Ascending aorta (tissue), 2 donors: ENCODE data around the gene SLC27A4. TPM values are rescaled to one million over a fixed set of nuclear protein-coding genes. Genes with fewer than 3 reads are reported as not detected.

Experiments
- DNase-seq, 2 donors: peaks; one replicate each; pipeline ENCODE4 v3.0.0-alpha.2; 2019; ENCODE audit warnings: low spot score in 2 of 2
- H3K27ac ChIP-seq, 2 donors: fragments of 200-600 bp; sonication (generic); one replicate each; pipeline ENCODE4 v1.5.1; 2016 to 2017; ENCODE audit warnings: mild to moderate bottlenecking in 1 of 2
- H3K27me3 ChIP-seq: fragments of 200-600 bp; sonication (generic); one replicate; pipeline ENCODE4 v1.5.1; 2017
- H3K36me3 ChIP-seq, 2 donors: fragments of 200-600 bp; sonication (generic); one replicate each; pipeline ENCODE4 v1.5.1; 2016
- H3K4me1 ChIP-seq, 2 donors: fragments of 200-600 bp; sonication (generic); one replicate each; pipeline ENCODE4 v1.5.1; 2016 to 2017; ENCODE audit warnings: mild to moderate bottlenecking in 1 of 2
- H3K4me3 ChIP-seq, 2 donors: fragments of 200-600 bp; sonication (generic); one replicate each; pipeline ENCODE4 v1.5.1; 2016 to 2017; ENCODE audit warnings: mild to moderate bottlenecking in 1 of 2
- H3K9me3 ChIP-seq, 2 donors: fragments of 200-600 bp; sonication (generic); one replicate each; pipeline ENCODE4 v1.5.1; 2016
- intact Hi-C: fragments of 100-400 bp; cut with DNase I; formaldehyde crosslinking; loops from one replicate; pipeline ENCODE4 v1.15.1; 2023
- total RNA-seq: library from RNA; depleted of rRNA; stranded (reverse); fragments of >200 nt; gene quantifications from one replicate; pipeline ENCODE4 v1.1.0, GENCODE V29; 2016
- TF ChIP-seq, protein P1 (sequence below), 3 experiments: fragments of 200-600 bp in 2 of 3; fragments of 450-650 bp in 1 of 3; sonication (generic) in 2 of 3; IDR thresholded peaks; one replicate each; pipeline ENCODE4 v1.5.1; 2016 to 2019; ENCODE audit warnings: antibody characterized with exemption in 3 of 3, mild to moderate bottlenecking in 1 of 3, moderate library complexity in 1 of 3

SLC27A4 gene
- total RNA-seq, 1 donor from 2014 or later, result 16.6 TPM

DNA sequence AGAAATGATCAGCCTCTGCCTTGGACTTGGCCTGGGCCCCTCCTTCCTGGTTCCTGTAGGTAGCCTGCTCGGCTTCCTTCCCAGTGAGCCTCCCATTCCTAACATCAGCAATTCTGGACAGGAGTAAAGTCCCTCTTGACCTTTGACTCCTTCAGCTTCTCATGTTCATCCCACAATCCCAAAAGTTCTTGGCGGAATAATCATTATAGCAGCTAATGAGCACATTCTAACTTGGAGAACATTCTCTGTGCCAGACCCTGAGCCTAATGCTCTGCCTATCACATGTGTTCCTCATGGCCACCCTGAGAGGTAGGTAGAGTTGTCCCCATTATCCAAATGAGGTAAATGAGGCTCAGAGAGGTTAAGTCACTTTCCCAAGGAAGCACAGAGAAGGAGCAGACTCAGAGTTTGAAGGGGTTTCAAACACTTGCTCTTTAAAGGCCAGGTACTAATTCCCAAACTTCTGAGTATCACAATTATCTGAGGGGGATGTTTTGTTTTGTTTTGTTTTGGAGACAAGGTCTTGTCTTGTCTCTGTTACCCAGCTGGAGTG is 43.0 kb upstream of the SLC27A4 start:
- no peaks in the 10 kb centered on the region for H3K9me3 ChIP-seq
- intact Hi-C loops, result no loop called here
- TF ChIP-seq, protein P1, sequence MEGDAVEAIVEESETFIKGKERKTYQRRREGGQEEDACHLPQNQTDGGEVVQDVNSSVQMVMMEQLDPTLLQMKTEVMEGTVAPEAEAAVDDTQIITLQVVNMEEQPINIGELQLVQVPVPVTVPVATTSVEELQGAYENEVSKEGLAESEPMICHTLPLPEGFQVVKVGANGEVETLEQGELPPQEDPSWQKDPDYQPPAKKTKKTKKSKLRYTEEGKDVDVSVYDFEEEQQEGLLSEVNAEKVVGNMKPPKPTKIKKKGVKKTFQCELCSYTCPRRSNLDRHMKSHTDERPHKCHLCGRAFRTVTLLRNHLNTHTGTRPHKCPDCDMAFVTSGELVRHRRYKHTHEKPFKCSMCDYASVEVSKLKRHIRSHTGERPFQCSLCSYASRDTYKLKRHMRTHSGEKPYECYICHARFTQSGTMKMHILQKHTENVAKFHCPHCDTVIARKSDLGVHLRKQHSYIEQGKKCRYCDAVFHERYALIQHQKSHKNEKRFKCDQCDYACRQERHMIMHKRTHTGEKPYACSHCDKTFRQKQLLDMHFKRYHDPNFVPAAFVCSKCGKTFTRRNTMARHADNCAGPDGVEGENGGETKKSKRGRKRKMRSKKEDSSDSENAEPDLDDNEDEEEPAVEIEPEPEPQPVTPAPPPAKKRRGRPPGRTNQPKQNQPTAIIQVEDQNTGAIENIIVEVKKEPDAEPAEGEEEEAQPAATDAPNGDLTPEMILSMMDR (IDR thresholded peaks at IDR 0.05), result no peak
- H3K36me3 ChIP-seq, result no peaks in the 10 kb centered on the region
- H3K4me3 ChIP-seq, result no peak overlapping the region
- no peaks in the 10 kb centered on the region for H3K27me3 ChIP-seq
- H3K27ac ChIP-seq, result no peak overlapping the region
- no peaks in the 10 kb centered on the region for H3K4me1 ChIP-seq
- no peak for DNase-seq

DNA sequence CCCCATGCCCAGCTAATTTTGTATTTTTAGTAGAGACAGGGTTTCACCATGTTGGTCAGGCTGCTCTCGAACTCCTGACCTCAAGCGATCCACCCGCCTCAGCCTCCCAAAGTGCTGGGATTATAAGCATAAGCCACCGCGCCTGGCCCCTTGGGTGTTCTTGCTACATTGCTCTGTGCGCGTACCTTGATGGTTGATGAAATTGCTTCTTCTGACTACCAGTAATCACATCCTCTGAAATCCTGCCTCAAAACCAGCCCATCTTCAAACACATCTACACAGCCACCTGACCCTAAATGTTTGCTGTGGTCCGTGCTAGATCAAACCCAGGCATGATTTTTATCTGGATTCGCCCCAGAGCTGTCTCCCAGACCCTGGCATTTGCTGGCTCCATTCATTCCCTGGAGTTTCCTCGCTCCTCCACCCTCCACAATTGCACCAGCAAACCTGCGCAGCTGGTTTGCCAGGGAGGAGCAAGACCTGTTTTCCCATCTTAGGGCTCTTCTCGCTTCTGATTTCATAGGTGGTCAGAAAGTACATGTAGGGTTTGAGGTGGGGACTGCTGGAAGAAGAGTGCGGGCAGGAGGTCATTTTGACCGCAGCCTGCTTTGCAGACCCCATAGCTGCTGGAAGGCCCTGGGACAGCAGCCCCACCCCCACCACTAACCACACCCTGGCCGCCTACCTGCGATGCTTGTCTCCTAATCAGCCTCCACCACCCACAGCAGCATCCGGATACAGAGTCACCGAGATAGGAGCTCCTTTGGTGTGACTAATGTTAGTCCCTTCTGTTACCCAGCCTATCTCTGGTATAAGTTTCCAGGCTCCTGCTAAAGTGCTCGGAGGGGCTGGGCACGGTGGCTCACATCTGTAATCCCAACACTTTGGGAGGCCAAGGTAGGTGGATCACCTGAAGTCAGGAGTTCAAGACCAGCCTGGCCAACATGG is 41.5 kb upstream of the SLC27A4 start:
- no peaks in the 10 kb centered on the region for H3K4me1 ChIP-seq
- TF ChIP-seq, protein P1 (IDR thresholded peaks at IDR 0.05), result no peak
- H3K36me3 ChIP-seq, result no peaks in the 10 kb centered on the region
- no peaks in the 10 kb centered on the region for H3K27me3 ChIP-seq
- intact Hi-C loops, result no loop called here
- no peak overlapping the region for H3K4me3 ChIP-seq
- no peak for DNase-seq
- no peaks in the 10 kb centered on the region for H3K9me3 ChIP-seq
- H3K27ac ChIP-seq, result no peak overlapping the region

DNA sequence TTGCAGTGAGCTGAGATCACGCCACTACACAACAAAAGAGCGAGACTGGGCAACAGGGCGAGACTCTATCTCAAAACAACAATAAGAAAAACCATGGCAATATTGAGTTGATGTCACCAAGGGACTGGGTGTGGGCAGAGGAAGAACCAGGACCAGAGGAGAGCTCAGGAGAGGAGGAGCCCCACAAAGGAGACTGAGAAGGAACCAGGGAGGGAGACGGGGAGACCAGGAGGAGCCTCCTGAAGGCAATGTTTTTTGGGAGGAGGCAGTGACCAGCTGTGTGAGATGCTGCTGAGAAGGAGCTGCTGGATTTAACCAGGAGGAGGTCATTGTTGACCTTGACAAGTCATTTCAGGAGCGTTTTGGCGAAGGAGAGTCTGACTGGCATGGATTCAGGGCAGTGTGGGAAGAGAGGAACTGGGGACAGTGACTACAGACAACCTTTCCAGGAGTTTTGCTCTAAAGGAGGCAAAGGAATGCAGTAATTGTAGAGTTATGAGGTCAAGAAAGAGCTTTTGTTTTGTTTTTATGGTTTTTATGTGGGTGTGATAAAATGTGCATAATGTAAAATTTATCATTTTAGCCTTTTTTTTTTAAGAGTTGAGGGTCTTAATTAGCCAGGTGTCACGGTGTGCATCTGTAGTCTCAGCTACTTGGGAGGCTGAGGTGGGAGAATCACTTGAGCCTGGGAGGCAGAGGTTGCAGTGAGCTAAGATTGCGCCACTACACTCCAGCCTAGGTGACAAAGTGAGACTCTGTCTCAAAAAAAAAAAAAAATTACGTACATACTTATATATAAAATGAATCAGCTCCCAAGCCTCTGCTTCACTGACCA is 36.0 kb upstream of the SLC27A4 start:
- no peaks in the 10 kb centered on the region for H3K4me1 ChIP-seq
- intact Hi-C loops, result no loop called here
- TF ChIP-seq, protein P1 (IDR thresholded peaks at IDR 0.05), result no peak
- no peak for DNase-seq
- H3K27me3 ChIP-seq, result no peaks in the 10 kb centered on the region
- H3K36me3 ChIP-seq, result peaks cover 4 to 14% of the 10 kb centered on the region in 2 donors
- no peak overlapping the region for H3K4me3 ChIP-seq
- no peak overlapping the region for H3K27ac ChIP-seq
- H3K9me3 ChIP-seq, result no peaks in the 10 kb centered on the region

DNA sequence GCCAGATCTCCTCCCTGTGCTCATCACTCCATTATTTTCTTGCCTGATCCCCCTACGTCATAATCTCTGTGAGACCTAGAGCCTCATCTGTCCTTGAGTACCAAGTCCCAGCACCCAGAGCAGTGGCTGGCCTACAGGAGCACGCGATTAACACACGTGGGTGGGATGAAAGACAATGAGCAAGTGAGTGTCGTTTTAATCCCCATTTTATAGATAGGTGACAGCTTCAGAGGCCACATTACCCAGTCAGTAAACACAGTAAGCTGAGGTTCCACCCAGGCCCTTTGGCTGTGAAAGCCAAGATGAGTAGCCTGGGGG is 35.4 kb upstream of the SLC27A4 start:
- TF ChIP-seq, protein P1 (IDR thresholded peaks at IDR 0.05), result no peak
- no peak for DNase-seq
- Histone ChIP-seq H3K9me3 (no peaks in the 10 kb centered on the region), H3K4me1 (no peaks in the 10 kb centered on the region), H3K36me3 (peaks cover 10 to 20% of the 10 kb centered on the region in 2 donors), H3K27ac (no peak overlapping the region), H3K27me3 (no peaks in the 10 kb centered on the region), H3K4me3 (no peak overlapping the region)
- intact Hi-C loops, result no loop called here

DNA sequence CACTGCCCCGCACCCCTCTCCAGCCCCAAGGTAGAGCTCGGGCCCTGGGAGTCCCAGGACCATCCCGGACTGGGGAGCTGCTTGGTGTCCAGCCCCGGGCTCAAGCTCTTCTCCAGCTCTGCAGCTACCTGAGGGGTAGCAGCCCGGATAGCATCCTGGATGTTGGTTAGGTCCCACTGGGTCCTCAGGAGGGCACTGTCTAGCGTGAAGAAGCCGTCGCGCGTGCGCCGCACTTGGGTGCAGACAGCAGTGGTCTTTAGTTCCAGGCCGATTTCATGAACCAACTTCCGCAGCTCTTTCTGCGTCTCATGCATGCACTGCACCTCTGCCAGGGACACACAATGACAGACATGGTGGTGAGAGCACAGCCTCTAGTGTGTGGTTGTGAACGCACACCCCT is 30.8 kb upstream of the SLC27A4 start:
- intact Hi-C loops, result no loop called here

More for the DNA sequence above, 30.8 kb upstream of the SLC27A4 start:
- Histone ChIP-seq H3K4me1 (no peaks in the 10 kb centered on the region), H3K9me3 (no peaks in the 10 kb centered on the region), H3K36me3 (peaks cover 41 to 58% of the 10 kb centered on the region in 2 donors), H3K27me3 (no peaks in the 10 kb centered on the region), H3K4me3 (no peak overlapping the region), H3K27ac (no peak overlapping the region)
- TF ChIP-seq, protein P1 (IDR thresholded peaks at IDR 0.05), result no peak
- DNase-seq, result no peak
